GM21526 (cell line): ENCODE data around the gene DLG3.
A peak's percentile ranks its signal among the peaks of the same experiment; 100 is the strongest.
"Not testable (repeated sequence)": the region's sequence is repeated elsewhere in the genome, so short reads cannot be mapped to it uniquely, and the experiment has no call there.

Experiments used
- ATAC-seq: cut with Tn5 transposase; IDR thresholded peaks from one replicate; pipeline ENCODE4 v1.9.1; 2021; ENCODE audit warnings: moderate library complexity; ENCODE audit not compliant: unreplicated experiment, low FRiP score

Gene DLG3

DNA sequence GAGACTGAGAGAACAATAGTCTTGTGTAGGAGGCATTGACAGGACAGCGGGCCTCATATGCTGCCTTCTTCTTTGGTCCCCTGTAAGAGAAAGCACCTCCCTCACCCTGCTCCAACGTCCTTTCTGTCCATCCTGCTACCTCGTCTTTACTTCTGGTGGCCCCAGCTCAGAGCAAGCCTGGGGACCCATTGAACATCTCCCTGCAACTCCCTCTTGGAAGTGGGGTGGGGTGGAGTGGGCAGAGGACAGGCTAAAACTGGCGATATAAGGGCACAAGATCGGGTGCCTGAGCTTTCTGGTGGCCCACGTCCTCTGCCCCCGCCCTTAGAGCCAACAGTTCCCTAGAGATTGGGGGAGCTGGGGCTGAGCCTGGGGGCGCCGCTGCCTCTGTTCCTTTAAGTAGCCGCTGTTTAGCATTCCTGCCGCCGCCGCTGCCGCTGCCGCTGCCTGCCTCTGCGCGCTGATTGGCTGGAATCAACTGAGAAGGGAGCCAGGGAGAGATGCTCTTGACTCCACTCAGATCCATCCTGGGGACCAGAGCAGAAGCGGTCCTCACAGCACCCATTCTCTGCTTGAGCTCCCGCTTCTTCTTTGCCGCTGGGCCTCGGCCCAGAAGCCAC lies at the start of gene DLG3:
TSS of gene DLG3 (plus strand) at position 510 of the 620 bp plus-strand sequence. CDS start 367 bp downstream, outside the sequence.
- ATAC-seq, result no peak

DNA sequence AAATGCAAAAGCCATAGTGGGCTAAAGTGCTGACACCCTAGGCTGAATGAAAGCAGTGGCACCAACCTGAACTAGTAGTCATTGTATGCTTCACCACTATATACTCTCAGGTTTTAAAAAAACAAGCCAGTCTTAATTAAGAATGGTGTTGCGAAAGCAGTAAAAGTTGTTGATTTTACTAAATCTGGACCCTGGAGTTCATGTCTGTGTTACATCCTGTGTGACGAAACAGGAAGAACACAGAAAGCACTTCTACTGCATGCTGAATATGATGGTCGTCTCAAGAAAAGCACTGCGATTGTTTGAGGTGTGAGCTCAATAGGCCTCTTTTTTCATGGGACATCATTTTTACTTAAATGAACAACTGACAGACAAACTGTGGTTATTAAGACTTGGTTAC lies 45.7 kb upstream of the DLG3 start:
- no peak for ATAC-seq

DNA sequence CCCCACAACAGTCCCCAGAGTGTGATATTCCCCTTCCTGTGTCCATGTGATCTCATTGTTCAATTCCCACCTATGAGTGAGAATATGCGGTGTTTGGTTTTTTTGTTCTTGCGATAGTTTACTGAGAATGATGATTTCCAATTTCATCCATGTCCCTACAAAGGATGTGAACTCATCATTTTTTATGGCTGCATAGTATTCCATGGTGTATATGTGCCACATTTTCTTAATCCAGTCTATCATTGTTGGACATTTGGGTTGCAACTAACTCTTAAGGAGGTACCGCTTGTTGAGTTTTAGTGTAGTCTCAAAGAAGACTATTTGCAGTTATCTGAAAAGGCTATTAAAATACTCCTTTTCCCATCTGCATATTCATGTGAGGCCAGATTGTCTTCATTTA lies 44.5 kb upstream of the DLG3 start:
- ATAC-seq, result not testable (repeated sequence)

DNA sequence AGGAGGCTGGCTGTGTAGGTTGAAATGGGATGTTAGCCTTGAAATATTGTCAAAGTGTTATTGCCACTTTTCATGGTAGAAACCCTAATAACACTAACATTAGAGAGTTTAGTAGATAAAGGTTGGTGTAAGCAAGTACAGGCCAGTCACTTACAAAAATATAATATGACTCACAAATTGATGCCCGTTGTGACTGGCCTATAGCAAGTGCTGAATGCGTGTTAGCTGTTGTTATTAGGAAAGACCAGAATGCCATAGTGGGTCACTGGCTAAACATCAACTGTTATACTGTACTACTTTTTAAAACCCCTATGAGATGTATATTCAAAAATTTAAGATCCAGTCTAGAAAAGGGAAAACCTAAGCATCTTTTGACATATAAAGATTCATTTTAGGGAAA lies 41.9 kb upstream of the DLG3 start:
- ATAC-seq, result no peak

DNA sequence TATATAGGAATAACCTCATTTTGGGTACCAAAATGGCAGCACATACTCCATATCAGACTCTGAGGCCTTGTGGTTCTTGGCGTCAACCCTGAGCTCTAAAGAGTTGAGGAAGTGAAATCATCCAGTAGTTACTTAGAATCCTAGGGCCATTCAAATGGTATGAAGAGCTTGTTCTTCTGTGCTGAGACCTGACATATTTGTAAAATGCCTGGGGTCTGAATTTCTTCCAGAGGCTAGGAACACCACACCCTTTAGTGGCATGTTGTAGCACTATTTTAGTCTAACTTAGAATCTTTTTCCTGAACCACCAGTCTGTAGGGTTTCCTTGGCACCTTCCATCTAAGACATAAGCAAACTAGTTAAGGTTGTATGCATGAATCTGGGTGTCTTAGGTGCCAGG lies 39.6 kb upstream of the DLG3 start:
- no peak for ATAC-seq

DNA sequence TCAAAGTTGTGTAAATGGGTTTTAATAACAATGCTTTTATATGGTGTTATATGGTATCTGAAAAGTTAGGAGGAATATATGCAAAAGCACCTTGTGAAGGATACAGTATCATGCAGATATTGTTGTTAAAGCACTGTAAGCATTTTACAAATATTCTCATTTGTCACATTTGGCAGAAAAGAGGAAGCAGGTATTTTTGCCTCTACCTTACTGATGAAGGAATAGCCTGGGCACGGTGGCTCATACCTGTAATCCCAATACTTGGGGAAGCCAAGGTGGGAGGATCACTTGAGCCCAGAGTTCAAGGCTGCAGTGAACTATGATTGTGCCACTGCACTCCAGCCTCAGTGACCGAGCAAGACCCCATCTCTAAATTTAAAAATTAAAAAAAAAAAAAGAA lies 33.7 kb upstream of the DLG3 start:
- ATAC-seq, result no peak

DNA sequence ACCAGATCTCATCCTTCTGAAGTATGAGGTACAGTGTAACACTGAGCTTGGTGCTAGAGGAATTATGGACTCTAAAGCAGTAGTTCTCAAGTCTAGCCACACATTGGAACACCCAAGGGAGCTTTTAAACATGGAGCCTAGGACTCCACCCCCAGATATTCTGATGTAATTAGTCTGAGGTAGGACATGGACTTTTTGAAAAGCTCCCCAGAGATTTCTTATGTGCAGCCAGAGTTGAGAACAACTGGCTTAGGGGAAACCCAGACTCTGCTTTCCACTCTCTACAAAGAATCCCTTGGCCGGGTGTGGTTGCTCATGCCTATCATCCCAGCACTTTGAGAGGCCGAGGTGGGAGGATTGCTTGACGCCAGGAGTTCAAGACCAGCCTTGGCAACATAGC lies 33.2 kb upstream of the DLG3 start:
- no peak for ATAC-seq

DNA sequence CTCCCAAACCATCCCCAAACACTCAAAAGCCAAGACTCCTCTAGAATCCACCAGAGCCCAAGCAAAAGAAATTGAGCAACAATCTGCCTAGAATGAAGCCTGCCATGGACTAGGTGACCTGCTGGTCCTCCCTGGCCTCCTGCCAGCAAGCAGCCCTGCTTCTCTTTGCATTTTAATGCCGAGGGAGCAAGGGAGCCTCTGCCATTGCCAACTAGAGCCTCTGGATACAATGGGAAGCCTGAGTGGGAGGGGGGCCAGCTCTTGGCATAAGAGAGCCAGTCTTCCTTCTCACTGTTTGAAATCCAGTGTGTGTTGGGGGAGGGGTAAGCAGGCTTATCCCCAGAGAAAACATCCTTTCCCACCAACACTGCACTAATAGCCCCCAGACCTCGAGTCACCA lies 23.0 kb upstream of the DLG3 start:
- no peak for ATAC-seq

DNA sequence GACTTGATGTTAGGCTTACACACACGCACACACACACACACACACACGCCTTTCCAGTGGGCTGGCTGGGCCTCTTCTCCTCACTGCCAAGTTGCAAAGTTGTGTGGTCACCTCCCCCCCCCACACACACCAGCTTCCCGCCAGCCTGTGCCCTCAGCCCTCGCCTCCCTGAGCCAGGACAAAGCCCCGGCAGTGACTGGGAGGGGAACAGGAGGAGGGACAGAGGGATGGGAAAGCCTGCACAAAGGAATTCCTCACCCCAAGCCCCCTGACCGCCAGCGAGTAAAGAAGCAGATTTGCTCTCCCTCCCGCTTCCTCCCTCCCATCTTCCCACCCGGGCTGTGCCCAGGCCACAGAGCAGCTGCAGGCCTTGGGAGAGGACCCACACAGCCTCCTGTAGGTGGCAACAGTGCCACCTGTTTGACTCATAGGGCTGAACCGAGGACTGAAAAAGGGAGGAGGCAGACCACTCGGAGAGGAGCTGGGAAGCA lies 21.7 kb upstream of the DLG3 start, which contains the start of gene GDPD2:
TSS of gene GDPD2 (plus strand) at position 464 of the 491 bp plus-strand sequence. CDS start 1,671 bp downstream, outside the sequence.
- no peak for ATAC-seq

DNA sequence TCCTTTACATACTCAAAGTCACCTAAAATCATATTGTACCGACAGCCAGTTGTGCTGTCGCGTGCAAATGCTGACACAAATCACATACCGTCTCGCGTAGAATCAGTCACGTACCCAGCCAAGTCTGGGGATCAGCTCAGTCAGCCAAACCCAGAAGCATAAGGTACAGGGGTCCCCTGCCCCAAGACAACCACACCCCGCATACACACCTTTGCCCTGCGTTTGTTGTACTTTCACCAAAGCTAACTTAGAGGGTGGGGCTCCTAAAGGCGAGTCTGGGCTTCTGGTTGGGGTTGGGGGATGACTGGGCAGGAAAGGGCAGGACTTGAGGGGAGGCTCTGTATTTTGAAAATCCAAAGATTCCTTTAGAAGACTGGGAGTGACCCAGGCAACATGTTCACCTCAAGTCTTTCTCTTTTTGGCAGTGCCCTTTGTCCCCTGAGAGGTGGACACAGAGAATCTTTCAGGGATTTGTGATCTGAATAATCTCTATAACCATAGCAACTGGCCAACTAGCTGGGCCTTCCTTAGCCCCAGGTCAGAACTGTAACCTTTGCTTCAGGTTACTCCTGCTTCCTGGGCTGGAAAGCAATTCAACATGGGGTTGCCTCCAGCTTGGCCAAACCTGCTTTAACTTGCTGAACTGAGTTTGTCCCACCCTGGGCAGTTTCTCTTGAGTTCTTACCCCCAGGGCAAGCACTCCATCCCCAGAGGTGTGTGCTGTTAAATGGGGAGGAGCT lies 20.5 kb upstream of the DLG3 start:
- no peak for ATAC-seq

DNA sequence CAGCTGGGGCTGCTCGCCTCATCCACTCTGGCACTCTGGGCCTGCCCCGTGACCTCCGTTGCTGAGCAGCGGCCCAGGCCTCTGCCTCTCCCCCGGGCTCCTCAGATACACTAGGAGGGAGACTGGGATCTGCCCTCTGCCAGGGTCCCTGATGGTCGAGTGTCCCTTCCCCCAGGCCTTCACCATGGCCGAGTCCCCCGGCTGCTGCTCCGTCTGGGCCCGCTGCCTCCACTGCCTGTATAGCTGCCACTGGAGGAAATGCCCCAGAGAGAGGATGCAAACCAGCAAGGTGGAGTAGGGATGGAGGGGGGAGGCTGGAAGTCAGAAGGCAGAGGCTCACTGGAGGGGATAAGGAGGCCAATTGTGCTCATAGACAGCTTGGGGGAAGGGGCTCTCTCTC lies 19.8 kb upstream of the DLG3 start:
- no peak for ATAC-seq

DNA sequence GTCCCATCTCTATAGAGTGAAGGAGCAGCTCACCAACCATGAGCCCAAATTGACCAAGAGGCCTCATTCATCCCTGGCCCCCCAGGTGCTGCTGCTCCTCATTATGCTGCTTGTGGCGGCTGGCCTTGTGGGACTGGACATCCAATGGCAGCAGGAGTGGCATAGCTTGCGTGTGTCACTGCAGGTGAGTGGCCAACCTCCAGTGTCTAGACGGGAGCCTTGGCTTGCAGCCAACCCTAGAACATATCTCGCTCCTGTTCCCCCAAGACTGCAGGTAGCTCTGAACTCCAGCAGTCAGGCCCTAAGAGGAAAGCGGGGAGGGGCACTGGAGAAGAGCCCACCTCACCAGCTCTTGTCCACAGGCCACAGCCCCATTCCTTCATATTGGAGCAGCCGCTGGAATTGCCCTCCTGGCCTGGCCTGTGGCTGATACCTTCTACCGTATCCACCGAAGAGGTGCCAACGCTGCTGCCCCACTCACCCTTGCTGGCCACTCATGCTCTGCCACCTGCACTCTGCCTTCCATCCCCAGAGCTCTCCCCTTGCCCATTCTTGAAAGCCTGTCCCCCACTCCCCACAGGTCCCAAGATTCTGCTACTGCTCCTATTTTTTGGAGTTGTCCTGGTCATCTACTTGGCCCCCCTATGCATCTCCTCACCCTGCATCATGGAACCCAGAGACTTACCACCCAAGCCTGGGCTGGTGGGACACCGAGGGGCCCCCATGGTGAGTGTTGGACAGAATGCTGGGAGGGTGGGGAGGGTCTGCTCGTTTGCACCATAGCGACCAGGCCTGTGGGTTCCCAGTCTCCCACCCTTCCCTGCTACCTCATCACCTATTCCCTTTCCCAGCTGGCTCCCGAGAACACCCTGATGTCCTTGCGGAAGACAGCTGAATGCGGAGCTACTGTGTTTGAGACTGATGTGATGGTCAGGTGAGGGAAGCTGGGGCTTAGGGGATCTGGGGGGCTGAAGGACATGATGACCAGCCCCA lies 18.1 kb upstream of the DLG3 start:
- ATAC-seq, result no peak

DNA sequence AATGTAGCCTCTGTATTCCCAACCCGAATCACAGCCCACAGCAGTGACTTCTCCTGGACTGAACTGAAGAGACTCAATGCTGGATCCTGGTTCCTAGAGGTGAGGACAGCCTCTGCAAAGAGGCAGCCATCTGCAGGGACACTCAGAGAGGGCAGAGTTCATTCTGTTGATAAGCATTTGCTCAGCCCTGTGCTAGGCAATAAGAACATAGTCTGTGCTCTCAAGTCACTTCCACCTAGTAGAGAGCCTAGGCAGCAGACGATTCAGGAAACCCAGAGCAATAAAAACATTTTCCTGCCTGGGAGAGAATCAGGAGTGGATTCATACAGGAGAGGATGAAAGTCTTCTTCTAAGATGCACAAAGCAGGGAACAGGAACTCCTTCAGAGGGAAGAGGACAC lies 17.3 kb upstream of the DLG3 start:
- no peak for ATAC-seq

DNA sequence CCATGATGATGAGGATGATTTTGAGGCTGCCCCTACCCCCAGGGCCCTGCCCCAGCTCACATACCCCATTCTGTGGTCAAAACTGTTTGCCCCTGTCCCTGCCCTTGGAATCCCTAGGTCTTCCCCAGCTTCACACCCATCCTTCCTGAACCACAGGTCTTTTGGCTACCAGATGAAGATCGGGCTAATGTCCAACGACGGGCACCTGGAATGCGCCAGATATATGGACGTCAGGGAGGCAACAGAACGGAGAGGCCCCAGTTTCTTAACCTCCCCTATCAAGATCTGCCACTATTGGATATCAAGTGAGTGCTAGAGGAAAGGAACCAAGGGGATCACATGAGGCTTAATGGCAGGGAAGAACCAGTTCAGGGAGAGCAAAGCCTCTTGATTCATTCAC lies 14.9 kb upstream of the DLG3 start:
- ATAC-seq, result no peak

DNA sequence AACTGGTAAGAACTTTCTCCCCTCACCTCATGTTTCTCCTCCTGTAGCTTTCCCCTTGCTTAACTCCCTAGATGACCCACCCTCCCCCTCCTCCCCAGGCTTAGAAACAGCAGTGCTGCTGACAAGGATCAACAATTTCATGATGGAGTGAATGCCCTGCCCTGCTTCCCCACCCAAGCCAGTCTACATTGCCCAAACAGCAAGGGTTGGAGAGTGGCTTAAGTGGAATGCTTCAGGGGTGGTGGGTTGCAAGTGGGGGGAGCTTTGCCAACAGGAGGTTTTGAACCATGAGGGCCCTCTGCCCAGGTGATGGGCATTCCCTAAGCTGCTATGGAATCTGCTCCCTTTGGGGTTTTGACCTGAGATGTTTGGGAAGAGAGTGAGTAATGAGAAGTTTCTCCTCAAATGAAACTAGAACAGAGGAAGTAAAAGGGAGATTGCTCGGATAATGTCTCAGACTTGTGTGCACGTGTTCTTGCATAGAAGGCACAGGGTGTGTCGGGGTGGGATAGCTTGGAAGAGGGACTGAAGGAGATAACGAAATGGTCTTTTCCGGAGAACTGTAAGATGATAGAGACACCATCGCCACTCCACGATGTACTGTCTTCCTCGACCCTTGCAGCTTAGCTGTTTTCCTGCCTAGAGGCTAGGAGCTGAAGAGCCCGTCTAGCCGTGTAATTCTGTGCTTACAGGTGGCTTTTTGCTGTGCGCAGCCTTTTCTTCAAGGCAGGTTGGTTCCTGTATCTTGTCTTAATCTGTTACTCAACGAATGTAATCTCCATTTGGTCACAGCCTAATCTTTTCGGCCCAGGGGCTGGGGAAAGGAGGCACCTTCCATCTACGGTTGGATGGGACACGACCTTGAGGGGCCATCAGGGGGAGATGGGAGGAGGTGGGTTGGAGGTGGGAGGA lies 11.4 kb upstream of the DLG3 start:
- no peak for ATAC-seq

DNA sequence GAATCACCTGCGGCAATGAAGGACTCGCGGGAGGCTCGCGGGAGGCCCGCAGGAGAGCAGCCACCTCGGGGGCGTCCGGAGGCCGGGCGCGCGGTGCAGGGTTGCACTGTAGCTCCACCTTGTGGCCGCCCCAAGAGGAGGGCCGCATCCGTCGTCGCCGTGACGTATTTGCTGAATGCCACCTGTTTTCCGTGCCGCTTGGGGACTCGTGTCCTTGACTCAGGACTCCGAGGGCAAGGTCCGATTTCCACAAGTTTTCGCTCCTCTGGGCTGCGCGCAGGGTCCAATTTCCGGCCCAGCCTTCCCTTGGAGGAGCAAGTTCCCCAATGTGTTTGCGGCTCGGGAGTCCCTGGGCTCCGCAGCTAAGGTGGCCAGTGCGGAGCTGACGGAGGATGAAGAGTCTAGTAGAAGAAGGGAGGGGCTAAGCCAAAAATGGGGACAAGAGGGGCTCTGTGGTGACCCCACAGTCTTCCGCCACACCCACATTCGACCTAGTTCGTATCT lies 10.7 kb upstream of the DLG3 start:
- peak; percentile 57 for ATAC-seq

DNA sequence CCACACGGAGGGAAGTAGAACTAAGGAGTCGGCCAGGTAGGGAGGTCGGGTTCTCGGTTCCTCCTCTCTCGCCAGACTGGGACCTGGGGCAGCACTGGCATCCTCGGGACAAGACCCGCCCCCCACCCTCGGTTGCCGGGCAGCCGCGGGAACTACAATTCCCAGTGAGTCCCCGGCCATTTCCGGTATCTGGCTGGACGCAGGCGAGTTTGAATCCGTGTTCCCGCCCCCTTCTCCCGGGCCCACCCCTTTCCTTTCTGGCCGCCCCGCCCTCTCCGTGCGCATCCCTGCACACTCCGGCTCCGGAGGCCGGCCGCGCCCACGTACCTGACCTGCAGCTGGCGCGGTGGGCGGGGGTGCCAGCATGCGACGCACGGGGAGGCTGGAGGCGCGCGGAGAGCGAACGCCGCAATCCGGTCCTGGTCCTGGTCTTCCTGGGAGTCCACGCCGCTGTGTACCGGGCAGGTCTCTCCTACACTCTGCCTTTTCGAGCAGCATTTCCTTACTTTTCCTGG lies 10.2 kb upstream of the DLG3 start:
- ATAC-seq, result peak; percentile 46

DNA sequence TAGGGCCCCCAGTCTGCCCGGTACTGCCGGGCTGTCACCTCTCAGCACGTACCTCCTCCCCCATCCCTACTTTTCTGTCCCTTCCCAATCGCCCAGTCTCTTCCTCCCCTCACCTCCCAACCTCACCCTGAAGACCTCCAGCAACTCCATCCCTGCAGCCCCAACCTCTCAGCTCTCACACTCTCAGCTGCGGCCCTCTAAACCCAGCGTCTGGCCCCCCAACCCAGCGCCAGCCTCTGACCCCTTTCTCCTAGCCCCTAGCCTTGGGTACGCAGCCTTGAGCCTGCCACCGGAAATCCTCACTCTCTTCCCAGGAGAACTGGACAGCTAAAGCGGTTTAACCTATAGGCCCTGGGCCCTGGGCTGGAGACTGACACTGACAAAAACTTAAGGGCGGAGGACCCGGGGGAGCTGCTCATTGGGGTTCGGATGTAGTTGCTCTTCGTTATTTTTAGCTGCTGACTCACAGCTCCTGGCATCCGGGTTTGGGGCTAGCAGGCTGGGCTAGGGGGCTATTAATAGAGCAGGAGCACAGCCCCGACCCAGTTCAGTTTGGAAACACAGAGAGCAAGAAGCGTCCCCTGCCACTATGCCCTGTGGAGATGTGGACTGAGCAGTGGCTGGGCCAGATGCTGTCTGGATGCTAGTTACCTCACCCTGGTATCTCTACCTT lies 9.6 kb upstream of the DLG3 start:
- ATAC-seq, result no peak

DNA sequence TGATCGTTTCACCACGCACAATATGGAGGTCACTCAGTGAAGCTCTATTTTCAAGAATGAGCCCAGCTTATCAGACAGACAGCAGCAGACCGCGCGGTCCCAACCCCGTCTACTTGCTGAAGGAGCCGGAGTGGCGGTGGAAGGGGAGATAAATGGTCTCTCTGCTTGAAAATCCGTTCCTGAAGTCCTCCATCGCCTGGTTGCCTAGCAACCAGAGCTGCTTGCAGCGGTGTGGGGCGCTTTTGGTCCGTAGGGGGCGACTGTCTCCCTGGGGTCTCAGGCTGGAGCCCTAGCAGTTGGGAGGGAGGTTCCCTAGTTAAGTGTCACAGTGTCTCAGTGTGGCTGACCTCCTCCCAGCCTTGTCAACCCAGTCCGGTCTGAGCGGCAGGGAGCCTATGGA lies 8.3 kb upstream of the DLG3 start:
- ATAC-seq, result no peak
